Mesendoderm (in vitro differentiated cells): ENCODE results near the gene EXOC6.

Source experiments
- DNase-seq: peaks from one replicate; pipeline ENCODE4 v3.0.0; 2013
- H2AK5ac ChIP-seq: 2 replicates; pipeline ENCODE4 v1.6.1; 2013; ENCODE audit warnings: low read length, inconsistent platforms
- H2BK120ac ChIP-seq: 2 replicates; pipeline ENCODE4 v1.6.1; 2013; ENCODE audit warnings: low read depth, mild to moderate bottlenecking, low read length, moderate library complexity, mixed read lengths
- H2BK15ac ChIP-seq: replicated peaks from 2 replicates; pipeline ENCODE4 v1.6.1; 2013; ENCODE audit warnings: low read depth, mild to moderate bottlenecking, moderate library complexity
- H2BK5ac ChIP-seq: 2 replicates; pipeline ENCODE4 v1.6.1; 2013; ENCODE audit warnings: low read length, inconsistent platforms
- H3K18ac ChIP-seq: 2 replicates; pipeline ENCODE4 v1.6.1; 2013; ENCODE audit warnings: mild to moderate bottlenecking, low read length, mixed read lengths
- H3K23ac ChIP-seq: one replicate; pipeline ENCODE4 v1.6.1; 2013; ENCODE audit warnings: low read length
- H3K27ac ChIP-seq: 2 replicates; pipeline ENCODE4 v1.5.1; 2013; ENCODE audit warnings: low read depth, mild to moderate bottlenecking, inconsistent platforms, low read length, moderate library complexity
- H3K27me3 ChIP-seq: 2 replicates; pipeline ENCODE4 v1.6.1; 2013; ENCODE audit warnings: low read length, control low read depth, mild to moderate bottlenecking, inconsistent platforms; ENCODE audit not compliant: insufficient read depth, poor library complexity
- H3K36me3 ChIP-seq: 2 replicates; pipeline ENCODE4 v1.6.1; 2013; ENCODE audit warnings: low read length, inconsistent platforms; ENCODE audit not compliant: control insufficient read depth, insufficient read depth
- H3K4ac ChIP-seq: one replicate; pipeline ENCODE4 v1.6.1; 2013; ENCODE audit warnings: low read depth, mild to moderate bottlenecking, low read length, moderate library complexity
- H3K4me1 ChIP-seq: 2 replicates; pipeline ENCODE4 v1.6.1; 2013; ENCODE audit warnings: low read depth, low read length, inconsistent platforms; ENCODE audit not compliant: control insufficient read depth
- H3K4me2 ChIP-seq: 2 replicates; pipeline ENCODE4 v1.6.1; 2013; ENCODE audit warnings: low read length
- H3K4me3 ChIP-seq: 2 replicates; pipeline ENCODE4 v1.5.1; 2013; ENCODE audit warnings: mild to moderate bottlenecking, low read length
- H3K56ac ChIP-seq: one replicate; pipeline ENCODE4 v1.6.1; 2013; ENCODE audit warnings: low read length
- H3K79me1 ChIP-seq: 2 replicates; pipeline ENCODE4 v1.6.1; 2013; ENCODE audit warnings: low read length, inconsistent platforms
- H3K79me2 ChIP-seq: 2 replicates; pipeline ENCODE4 v1.6.1; 2013; ENCODE audit warnings: mild to moderate bottlenecking, low read length; ENCODE audit not compliant: control insufficient read depth, insufficient read depth
- H3K9ac ChIP-seq: 2 replicates; pipeline ENCODE4 v1.6.1; 2013; ENCODE audit warnings: low read length, inconsistent platforms
- H4K5ac ChIP-seq: one replicate; pipeline ENCODE4 v1.6.1; 2013; ENCODE audit warnings: low read length
- H4K8ac ChIP-seq: one replicate; pipeline ENCODE4 v1.6.1; 2013; ENCODE audit warnings: low read depth, mild to moderate bottlenecking, control low read depth, low read length, moderate library complexity
- WGBS: extraction: QIAGEN DNeasy Blood & Tissue Kit; methylation state at CpG from one replicate; pipeline ENCODE4 v1.1.7; 2013; ENCODE audit warnings: low lambda C conversion rate, missing lambda C conversion rate; ENCODE audit not compliant: insufficient coverage; ENCODE audit errors: extremely low coverage; 5-methylcytosine and 5-hydroxymethylcytosine counted together

The EXOC6 gene

GRCh38 chr10:93060887-93061593 is 212.7 kb downstream of the EXOC6 start:
- no peak overlapping the region for H3K9ac ChIP-seq
- no peak overlapping the region for H3K4me3 ChIP-seq
- WGBS = no CpG with 5 or more reads among the region's 45 CpGs
- no peak overlapping the region for H3K23ac ChIP-seq
- no peak overlapping the region for H2BK5ac ChIP-seq
- H3K18ac ChIP-seq = no peak overlapping the region
- peak overlapping the region; percentile 21 for H3K4me2 ChIP-seq
- H3K36me3 ChIP-seq = no peaks in the 10 kb centered on the region
- no peak overlapping the region for H2BK120ac ChIP-seq
- no peak overlapping the region for H3K27ac ChIP-seq
- H3K4me1 ChIP-seq = no peaks in the 10 kb centered on the region
- H3K56ac ChIP-seq = no peak overlapping the region
- no peaks in the 10 kb centered on the region for H3K79me2 ChIP-seq
- no peak for DNase-seq
- H3K79me1 ChIP-seq = no peaks in the 10 kb centered on the region
- H4K5ac ChIP-seq = no peak overlapping the region
- H4K8ac ChIP-seq = no peak overlapping the region
- H3K27me3 ChIP-seq = peaks cover 61% of the 10 kb centered on the region
- no peak overlapping the region for H2AK5ac ChIP-seq
- H3K4ac ChIP-seq = no peak overlapping the region
- H2BK15ac ChIP-seq = no peak overlapping the region

DNA sequence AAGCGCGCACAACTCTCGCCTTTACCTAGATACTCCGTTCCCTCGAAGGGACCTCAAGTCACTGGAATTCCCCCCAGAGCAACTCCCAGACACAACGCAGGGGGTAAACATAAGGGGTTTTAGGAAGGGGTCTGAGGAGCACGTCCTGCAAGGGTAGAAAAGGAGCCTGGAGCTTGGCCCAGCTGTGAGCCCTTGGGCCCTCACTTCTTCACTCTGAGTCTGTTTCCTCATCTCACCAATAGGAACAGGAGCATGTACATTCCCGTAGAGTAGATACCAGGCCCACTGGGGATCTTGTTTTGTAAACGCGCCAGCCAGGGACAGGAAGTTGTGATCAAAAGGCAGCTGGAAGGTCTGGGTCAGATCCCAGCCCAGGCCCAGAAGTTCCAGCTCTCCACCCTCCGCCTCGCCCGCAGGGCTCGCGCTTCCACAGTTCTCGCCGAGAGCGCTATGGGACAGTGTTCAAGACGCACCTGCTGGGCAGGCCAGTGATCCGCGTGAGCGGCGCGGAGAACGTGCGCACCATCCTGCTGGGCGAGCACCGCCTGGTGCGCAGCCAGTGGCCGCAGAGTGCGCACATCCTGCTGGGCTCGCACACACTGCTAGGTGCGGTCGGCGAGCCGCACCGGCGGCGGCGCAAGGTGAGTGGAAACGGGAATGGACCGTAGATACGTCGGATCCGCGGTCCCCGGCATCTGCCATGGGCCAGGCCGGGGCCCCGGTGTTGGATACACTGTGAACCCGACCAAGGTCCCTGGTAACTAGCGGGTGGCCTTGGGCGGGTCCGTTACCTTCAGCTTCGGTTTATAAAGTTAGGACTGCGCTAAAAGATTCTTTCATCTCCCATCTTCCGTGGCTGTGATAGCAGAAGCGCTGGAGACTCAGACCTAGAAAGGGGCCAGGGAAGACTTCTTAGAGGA is 213.5 kb downstream of the EXOC6 start:
- H3K27me3 ChIP-seq = peaks cover 69% of the 10 kb centered on the region
- WGBS = no CpG with 5 or more reads among the region's 57 CpGs
- no peak for DNase-seq

DNA sequence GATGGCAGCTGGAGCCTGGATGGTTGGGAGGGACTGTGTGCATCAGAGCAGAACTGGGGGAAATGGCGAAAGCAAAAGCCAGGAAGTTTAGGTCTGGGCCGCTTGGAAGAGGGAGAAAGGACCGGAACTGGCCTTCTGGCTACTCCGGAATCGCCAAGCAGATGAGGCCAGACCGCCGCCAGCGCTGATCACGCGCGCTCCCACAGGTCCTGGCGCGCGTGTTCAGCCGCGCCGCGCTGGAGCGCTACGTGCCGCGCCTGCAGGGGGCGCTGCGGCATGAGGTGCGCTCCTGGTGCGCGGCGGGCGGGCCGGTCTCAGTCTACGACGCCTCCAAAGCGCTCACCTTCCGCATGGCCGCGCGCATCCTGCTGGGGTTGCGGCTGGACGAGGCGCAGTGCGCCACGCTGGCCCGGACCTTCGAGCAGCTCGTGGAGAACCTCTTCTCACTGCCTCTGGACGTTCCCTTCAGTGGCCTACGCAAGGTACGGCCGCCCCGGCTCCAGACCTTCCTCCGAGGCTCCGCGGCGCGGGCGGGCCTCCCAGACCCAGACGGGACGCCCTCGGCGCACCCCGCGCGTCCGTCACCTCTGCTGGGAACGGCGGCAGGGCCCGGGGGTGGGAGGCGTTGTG is 214.3 kb downstream of the EXOC6 start:
- H3K4ac ChIP-seq = no peak overlapping the region
- no peak overlapping the region for H2BK15ac ChIP-seq
- no peaks in the 10 kb centered on the region for H3K4me1 ChIP-seq
- no peaks in the 10 kb centered on the region for H3K36me3 ChIP-seq
- peak overlapping the region; percentile 67 for H3K56ac ChIP-seq
- peak overlapping the region; percentile 56 for H3K23ac ChIP-seq
- H2BK120ac ChIP-seq = no peak overlapping the region
- WGBS = no CpG with 5 or more reads among the region's 68 CpGs
- H2AK5ac ChIP-seq = no peak overlapping the region
- no peak overlapping the region for H3K27ac ChIP-seq
- H3K4me3 ChIP-seq = no peak overlapping the region
- H3K18ac ChIP-seq = peak overlapping the region; percentile 1
- no peak overlapping the region for H4K8ac ChIP-seq
- no peak overlapping the region for H4K5ac ChIP-seq
- no peaks in the 10 kb centered on the region for H3K79me2 ChIP-seq
- H3K27me3 ChIP-seq = peaks cover 77% of the 10 kb centered on the region
- H2BK5ac ChIP-seq = no peak overlapping the region
- H3K79me1 ChIP-seq = no peaks in the 10 kb centered on the region
- H3K4me2 ChIP-seq = peak overlapping the region; percentile 28
- DNase-seq = peak; percentile 69
- H3K9ac ChIP-seq = peak overlapping the region; percentile 30

More for the DNA sequence above, 213.5 kb downstream of the EXOC6 start:
- Histone ChIP-seq H3K23ac (no peak overlapping the region), H3K79me2 (no peaks in the 10 kb centered on the region), H2BK15ac (no peak overlapping the region), H3K79me1 (no peaks in the 10 kb centered on the region), H3K4ac (no peak overlapping the region), H4K5ac (no peak overlapping the region), H2BK5ac (no peak overlapping the region), H3K9ac (no peak overlapping the region), H3K36me3 (no peaks in the 10 kb centered on the region), H3K56ac (no peak overlapping the region), H3K4me2 (peak overlapping the region; percentile 4), H3K4me3 (no peak overlapping the region), H3K18ac (no peak overlapping the region), H2BK120ac (no peak overlapping the region), H4K8ac (no peak overlapping the region), H3K27ac (no peak overlapping the region), H3K4me1 (no peaks in the 10 kb centered on the region), H2AK5ac (no peak overlapping the region)

DNA sequence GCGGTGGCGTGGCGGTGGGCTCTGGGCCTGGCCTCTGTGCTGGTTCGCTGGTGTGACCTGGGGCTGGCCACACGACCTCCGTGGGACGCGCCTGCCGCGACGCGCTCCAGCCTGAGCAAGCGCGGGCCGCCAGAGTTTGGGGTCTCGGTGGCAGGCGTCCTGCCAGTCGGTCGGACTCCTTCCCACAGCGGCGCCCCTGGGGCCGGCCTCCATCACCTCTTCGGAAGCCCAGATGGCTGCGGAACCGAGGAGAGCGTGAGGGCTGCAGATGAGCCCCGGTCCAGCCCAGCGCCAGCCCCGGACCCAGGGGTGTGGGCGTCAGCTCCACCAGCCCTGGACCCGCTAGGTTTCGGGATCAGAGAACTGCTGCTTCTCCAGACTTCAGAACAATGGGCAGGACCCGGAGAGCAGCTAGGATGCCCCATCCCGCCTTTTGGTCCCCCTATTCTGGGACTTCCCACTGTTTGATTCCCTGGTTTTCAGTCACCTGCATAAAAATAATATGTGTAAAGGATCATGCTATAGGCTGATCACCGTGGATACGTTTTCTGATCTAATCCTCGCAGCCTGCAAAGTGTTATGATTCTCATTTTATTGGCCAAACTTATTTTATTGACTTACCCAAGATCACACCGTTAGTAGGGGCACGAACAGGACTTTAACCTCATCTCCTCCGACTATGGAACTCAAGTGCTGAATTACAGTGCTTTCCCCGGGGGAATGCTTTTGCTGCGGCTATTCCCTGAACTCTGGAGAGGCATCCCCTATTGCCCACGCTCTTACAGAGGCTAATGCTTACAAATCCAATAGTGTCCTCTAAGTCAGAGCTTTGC is 215.0 kb downstream of the EXOC6 start:
- no peak overlapping the region for H2BK120ac ChIP-seq
- peak overlapping the region; percentile 67 for H3K56ac ChIP-seq
- peak overlapping the region; percentile 1 for H3K18ac ChIP-seq
- no peak overlapping the region for H3K4ac ChIP-seq
- no peak overlapping the region for H4K5ac ChIP-seq
- H3K9ac ChIP-seq = peak overlapping the region; percentile 30
- no peak overlapping the region for H4K8ac ChIP-seq
- no peak for DNase-seq
- H3K4me2 ChIP-seq = peak overlapping the region; percentile 28
- no peak overlapping the region for H3K27ac ChIP-seq
- no peaks in the 10 kb centered on the region for H3K79me1 ChIP-seq
- H3K23ac ChIP-seq = peak overlapping the region; percentile 56
- no peak overlapping the region for H2BK5ac ChIP-seq
- no peaks in the 10 kb centered on the region for H3K36me3 ChIP-seq
- no peak overlapping the region for H3K4me3 ChIP-seq
- H2BK15ac ChIP-seq = no peak overlapping the region
- peaks cover 84% of the 10 kb centered on the region for H3K27me3 ChIP-seq
- no peaks in the 10 kb centered on the region for H3K4me1 ChIP-seq
- no CpG with 5 or more reads among the region's 43 CpGs for WGBS
- no peak overlapping the region for H2AK5ac ChIP-seq
- H3K79me2 ChIP-seq = no peaks in the 10 kb centered on the region

DNA sequence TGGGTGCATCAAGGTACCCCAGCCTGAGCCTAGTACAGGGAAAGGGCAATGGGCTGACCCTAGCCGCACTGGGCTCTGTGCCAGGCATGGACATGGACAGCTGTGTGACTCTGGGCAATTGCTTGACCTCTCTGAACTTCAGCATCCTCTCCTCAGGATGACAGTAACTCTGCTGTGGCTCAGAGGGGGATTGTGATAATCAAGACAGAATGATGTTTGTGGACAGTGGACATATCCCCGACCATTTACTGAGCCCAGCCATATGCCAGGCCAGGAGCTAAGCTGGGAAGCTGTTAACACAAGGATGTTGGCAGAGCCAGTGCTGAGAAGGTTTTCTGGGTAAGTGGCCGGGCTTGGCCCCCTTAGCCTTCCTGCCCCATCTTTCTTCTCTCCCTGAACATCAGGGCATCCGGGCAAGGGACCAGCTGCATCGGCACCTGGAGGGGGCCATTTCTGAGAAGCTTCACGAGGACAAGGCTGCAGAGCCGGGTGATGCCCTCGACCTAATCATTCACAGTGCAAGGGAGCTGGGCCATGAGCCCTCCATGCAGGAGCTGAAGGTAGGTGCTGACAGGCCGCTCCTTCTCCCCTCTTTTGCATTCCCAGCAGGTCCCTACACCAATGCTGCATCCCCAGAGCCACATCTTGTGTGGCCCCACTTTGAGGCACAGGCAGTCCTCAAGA is 215.8 kb downstream of the EXOC6 start:
- H4K8ac ChIP-seq = no peak overlapping the region
- no CpG with 5 or more reads among the region's 9 CpGs for WGBS
- no peak overlapping the region for H2AK5ac ChIP-seq
- H3K4me2 ChIP-seq = no peak overlapping the region
- no peak overlapping the region for H3K9ac ChIP-seq
- H3K18ac ChIP-seq = no peak overlapping the region
- H2BK5ac ChIP-seq = no peak overlapping the region
- H3K4me1 ChIP-seq = no peaks in the 10 kb centered on the region
- no peak for DNase-seq
- no peaks in the 10 kb centered on the region for H3K79me1 ChIP-seq
- no peaks in the 10 kb centered on the region for H3K79me2 ChIP-seq
- H2BK15ac ChIP-seq = no peak overlapping the region
- no peaks in the 10 kb centered on the region for H3K36me3 ChIP-seq
- H3K23ac ChIP-seq = peak overlapping the region; percentile 26
- H3K27ac ChIP-seq = no peak overlapping the region
- H4K5ac ChIP-seq = no peak overlapping the region
- H3K27me3 ChIP-seq = peaks cover 89% of the 10 kb centered on the region
- H3K4ac ChIP-seq = no peak overlapping the region
- no peak overlapping the region for H2BK120ac ChIP-seq
- no peak overlapping the region for H3K56ac ChIP-seq
- no peak overlapping the region for H3K4me3 ChIP-seq
